Neutrophil (primary cell): ENCODE measurements around the gene TSPAN14.

Experiments
- H3K27ac ChIP-seq: fragments of 200-600 bp; sonication (generic); 2 replicates; pipeline ENCODE4 v1.5.1; 2016; ENCODE audit warnings: mild to moderate bottlenecking, moderate library complexity
- H3K27me3 ChIP-seq: fragments of 200-600 bp; sonication (generic); 2 replicates; pipeline ENCODE4 v1.6.0; 2016; ENCODE audit warnings: mild to moderate bottlenecking
- H3K36me3 ChIP-seq: fragments of 200-600 bp; sonication (generic); 2 replicates; pipeline ENCODE4 v1.5.1; 2017
- H3K4me1 ChIP-seq, 2 experiments: fragments of 200-600 bp in 1 of 2; sonication (generic) in 1 of 2; 1 replicate in 1 of 2; 2 replicates in 1 of 2; pipeline versions ENCODE4 v1.5.1 to v1.6.1; 2013 to 2016; ENCODE audit warnings: low read depth in 1 of 2, low read length in 1 of 2, mild to moderate bottlenecking in 1 of 2, moderate library complexity in 1 of 2; ENCODE audit not compliant: control insufficient read depth in 1 of 2, insufficient read depth in 1 of 2
- H3K4me3 ChIP-seq, 2 experiments: fragments of 200-600 bp in 1 of 2; sonication (generic) in 1 of 2; 1 replicate in 1 of 2; 2 replicates in 1 of 2; pipeline ENCODE4 v1.5.1; 2013 to 2016; ENCODE audit warnings: low read depth in 1 of 2, low read length in 1 of 2, mild to moderate bottlenecking in 1 of 2, moderate library complexity in 1 of 2
- H3K9me3 ChIP-seq: fragments of 200-600 bp; sonication (generic); 2 replicates; pipeline ENCODE4 v1.5.1; 2016
- TF ChIP-seq, protein P1 (sequence below): fragments of 200-600 bp; sonication (generic); IDR thresholded peaks from 2 replicates; pipeline ENCODE4 v1.5.1; 2016; ENCODE audit warnings: antibody characterized with exemption

Gene TSPAN14

GRCh38 chr10:80461208-80462183 is 7.4 kb downstream of the TSPAN14 start:
- Histone ChIP-seq H3K27me3 (no peaks in the 10 kb centered on the region), H3K4me1 (peaks cover 99 to 100% of the 10 kb centered on the region in 2 experiments), H3K36me3 (peaks cover 5% of the 10 kb centered on the region), H3K27ac (peak overlapping the region; percentile 82), H3K4me3 (peak overlapping the region; percentile 26 to 27), H3K9me3 (no peaks in the 10 kb centered on the region)
- TF ChIP-seq, protein P1, sequence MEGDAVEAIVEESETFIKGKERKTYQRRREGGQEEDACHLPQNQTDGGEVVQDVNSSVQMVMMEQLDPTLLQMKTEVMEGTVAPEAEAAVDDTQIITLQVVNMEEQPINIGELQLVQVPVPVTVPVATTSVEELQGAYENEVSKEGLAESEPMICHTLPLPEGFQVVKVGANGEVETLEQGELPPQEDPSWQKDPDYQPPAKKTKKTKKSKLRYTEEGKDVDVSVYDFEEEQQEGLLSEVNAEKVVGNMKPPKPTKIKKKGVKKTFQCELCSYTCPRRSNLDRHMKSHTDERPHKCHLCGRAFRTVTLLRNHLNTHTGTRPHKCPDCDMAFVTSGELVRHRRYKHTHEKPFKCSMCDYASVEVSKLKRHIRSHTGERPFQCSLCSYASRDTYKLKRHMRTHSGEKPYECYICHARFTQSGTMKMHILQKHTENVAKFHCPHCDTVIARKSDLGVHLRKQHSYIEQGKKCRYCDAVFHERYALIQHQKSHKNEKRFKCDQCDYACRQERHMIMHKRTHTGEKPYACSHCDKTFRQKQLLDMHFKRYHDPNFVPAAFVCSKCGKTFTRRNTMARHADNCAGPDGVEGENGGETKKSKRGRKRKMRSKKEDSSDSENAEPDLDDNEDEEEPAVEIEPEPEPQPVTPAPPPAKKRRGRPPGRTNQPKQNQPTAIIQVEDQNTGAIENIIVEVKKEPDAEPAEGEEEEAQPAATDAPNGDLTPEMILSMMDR = no peak

DNA sequence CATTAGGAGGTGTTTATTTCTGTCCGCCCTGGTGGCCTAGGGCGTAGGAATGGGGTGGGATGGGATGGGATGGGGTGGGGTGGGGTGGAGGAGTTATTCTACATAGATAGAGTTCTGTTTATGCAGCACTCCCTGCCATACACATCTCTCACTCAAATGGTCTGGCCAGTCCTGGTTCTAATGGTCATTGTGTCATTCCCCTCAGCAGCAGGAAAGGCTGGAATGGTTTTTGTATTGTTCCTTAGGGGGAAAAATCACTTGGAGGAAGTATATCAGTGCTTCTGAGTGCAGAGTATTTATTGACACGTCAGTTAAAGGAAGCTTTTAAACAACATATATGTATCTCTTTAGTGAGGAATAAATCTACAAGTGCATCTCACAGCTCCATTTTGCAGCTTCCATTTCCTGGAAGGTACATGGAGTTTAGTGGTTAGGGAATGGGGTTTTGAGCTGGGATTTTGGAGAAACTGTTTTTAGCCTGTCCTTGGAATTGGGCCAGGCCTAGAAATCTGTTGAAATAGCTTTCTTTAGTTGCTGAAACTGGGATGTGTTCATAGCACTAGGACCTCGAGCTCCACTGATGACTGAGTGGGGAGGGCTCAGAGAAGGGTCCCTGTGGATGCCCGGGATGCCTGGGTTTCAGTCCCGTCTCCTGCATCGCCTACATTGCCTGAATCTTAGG is 8.3 kb downstream of the TSPAN14 start:
- Histone ChIP-seq H3K4me1 (peaks cover 99 to 100% of the 10 kb centered on the region in 2 experiments), H3K27ac (peak overlapping the region; percentile 82), H3K36me3 (peaks cover 5% of the 10 kb centered on the region), H3K9me3 (no peaks in the 10 kb centered on the region), H3K4me3 (no peak overlapping the region), H3K27me3 (no peaks in the 10 kb centered on the region)
- TF ChIP-seq, protein P1 = no peak

GRCh38 chr10:80462981-80463741 is 9.1 kb downstream of the TSPAN14 start:
- H3K9me3 ChIP-seq = no peaks in the 10 kb centered on the region
- TF ChIP-seq, protein P1 = no peak
- peaks cover 5% of the 10 kb centered on the region for H3K36me3 ChIP-seq
- peaks cover 99 to 100% of the 10 kb centered on the region in 2 experiments for H3K4me1 ChIP-seq
- H3K4me3 ChIP-seq = no peak overlapping the region
- H3K27me3 ChIP-seq = no peaks in the 10 kb centered on the region
- H3K27ac ChIP-seq = peak overlapping the region; percentile 82

- H3K4me3 ChIP-seq = no peak overlapping the region
- peaks cover 7% of the 10 kb centered on the region for H3K36me3 ChIP-seq
- no peaks in the 10 kb centered on the region for H3K27me3 ChIP-seq
- TF ChIP-seq, protein P1 = no peak
- H3K27ac ChIP-seq = peak overlapping the region; percentile 82
- H3K9me3 ChIP-seq = no peaks in the 10 kb centered on the region
- peaks cover 99% of the 10 kb centered on the region in 2 experiments for H3K4me1 ChIP-seq
Observed at GRCh38 chr10:80463868-80464267, 9.8 kb downstream of the TSPAN14 start.
